ENCODE data around the gene ARAP1.

ARAP1 gene

DNA sequence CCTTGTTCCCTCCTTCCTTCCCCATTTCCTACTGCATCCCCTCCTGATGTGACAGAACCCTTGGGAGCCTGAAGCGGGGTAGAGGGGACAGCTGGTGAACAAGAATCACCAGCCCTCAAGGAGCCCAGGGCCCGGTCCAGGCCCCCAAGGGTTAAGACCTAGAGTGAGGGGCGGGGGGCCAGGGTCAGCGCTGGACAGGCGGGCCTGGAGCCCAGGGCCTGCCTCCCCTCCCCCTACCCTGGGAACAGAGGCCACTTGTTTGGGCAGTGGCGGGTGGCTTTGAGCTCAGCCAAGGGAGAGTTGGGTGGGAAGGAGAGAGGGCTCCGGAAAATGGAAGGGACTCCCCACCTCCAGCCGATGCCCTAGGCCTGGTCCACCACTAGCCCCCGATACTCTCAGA is 2.1 kb downstream of the ARAP1 start:
- WGBS, 2 experiments (ENCODE audit: insufficient coverage in 2 of 2), result 87 to 97% methylated on average over 3 to 5 of the region's 9 CpGs
- no peaks in the 10 kb centered on the region for H3K9me3 ChIP-seq (ENCODE audit: control insufficient read depth, low read length)
- peaks cover 30% of the 10 kb centered on the region for H3K4me1 ChIP-seq (ENCODE audit: control insufficient read depth, insufficient read depth, low read length, poor library complexity, severe bottlenecking)
- H3K27ac ChIP-seq (ENCODE audit: low read depth, low read length, severe bottlenecking), result no peak overlapping the region
- peaks cover 9% of the 10 kb centered on the region for H3K36me3 ChIP-seq (ENCODE audit: control insufficient read depth, insufficient read depth, low read length)
- no peak overlapping the region for H3K4me3 ChIP-seq (ENCODE audit: extremely low read depth, insufficient read depth, low read length, poor library complexity, severe bottlenecking)

DNA sequence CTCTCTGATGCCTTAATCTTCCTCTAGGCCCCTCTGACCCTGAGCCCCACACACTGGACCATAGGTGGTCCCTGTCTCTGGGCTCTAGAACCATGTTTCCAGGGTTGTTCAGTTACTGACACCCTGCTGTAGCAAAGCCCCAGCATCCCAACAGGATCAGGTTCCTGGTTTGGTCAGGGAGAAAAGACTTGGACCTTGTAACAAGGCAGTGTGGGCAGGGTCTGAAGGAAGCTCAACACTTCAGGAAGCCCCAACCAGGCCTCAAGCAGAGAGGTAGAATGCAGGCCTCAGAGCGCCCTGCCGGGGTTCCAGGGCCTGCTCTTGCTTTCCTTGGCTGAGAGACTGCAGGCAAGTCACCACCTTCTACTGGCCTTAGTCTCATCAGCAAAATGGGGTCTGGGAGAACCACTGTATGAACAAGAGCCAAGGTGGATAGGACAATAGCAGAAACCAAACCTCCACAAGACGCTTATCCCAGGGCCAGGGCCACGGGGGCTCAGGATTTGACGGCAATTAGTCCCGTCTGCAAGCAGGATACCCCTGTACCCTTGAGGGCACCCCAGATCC is 4.8 kb downstream of the ARAP1 start:
- Histone ChIP-seq H3K9me3 (ENCODE audit: control insufficient read depth, low read length) (no peaks in the 10 kb centered on the region), H3K36me3 (ENCODE audit: control insufficient read depth, insufficient read depth, low read length) (peaks cover 14% of the 10 kb centered on the region), H3K27ac (ENCODE audit: low read depth, low read length, severe bottlenecking) (no peak overlapping the region), H3K4me3 (ENCODE audit: extremely low read depth, insufficient read depth, low read length, poor library complexity, severe bottlenecking) (no peak overlapping the region), H3K4me1 (ENCODE audit: control insufficient read depth, insufficient read depth, low read length, poor library complexity, severe bottlenecking) (peaks cover 36% of the 10 kb centered on the region)
- 95 to 98% methylated on average over 6 of the region's 6 CpGs for WGBS, 2 experiments (ENCODE audit: insufficient coverage in 2 of 2)

DNA sequence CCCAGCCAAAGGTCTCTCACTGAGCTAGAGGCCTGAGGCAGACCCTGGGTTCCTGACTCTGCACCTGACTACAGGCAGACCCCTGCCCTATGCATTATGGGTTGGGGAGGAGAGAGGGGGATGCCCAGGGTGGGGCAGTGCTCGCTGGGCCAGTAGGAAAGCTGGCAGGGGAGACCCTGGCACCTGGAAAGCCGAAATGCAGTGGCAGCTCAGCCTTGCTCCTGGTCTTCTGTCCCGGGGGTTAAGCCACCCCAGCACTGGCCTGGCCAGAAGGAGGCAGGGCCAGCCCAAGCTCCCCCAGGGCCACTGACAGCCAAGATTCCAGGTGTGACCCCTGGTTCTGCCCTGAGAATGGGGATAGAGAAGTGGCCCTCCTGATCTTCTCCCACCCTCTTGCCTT is 5.4 kb downstream of the ARAP1 start:
- H3K27ac ChIP-seq (ENCODE audit: low read depth, low read length, severe bottlenecking), result no peak overlapping the region
- 92 to 96% methylated on average over 3 of the region's 3 CpGs for WGBS, 2 experiments (ENCODE audit: insufficient coverage in 2 of 2)
- H3K9me3 ChIP-seq (ENCODE audit: control insufficient read depth, low read length), result no peaks in the 10 kb centered on the region
- H3K4me1 ChIP-seq (ENCODE audit: control insufficient read depth, insufficient read depth, low read length, poor library complexity, severe bottlenecking), result peaks cover 40% of the 10 kb centered on the region
- peaks cover 14% of the 10 kb centered on the region for H3K36me3 ChIP-seq (ENCODE audit: control insufficient read depth, insufficient read depth, low read length)
- H3K4me3 ChIP-seq (ENCODE audit: extremely low read depth, insufficient read depth, low read length, poor library complexity, severe bottlenecking), result no peak overlapping the region

DNA sequence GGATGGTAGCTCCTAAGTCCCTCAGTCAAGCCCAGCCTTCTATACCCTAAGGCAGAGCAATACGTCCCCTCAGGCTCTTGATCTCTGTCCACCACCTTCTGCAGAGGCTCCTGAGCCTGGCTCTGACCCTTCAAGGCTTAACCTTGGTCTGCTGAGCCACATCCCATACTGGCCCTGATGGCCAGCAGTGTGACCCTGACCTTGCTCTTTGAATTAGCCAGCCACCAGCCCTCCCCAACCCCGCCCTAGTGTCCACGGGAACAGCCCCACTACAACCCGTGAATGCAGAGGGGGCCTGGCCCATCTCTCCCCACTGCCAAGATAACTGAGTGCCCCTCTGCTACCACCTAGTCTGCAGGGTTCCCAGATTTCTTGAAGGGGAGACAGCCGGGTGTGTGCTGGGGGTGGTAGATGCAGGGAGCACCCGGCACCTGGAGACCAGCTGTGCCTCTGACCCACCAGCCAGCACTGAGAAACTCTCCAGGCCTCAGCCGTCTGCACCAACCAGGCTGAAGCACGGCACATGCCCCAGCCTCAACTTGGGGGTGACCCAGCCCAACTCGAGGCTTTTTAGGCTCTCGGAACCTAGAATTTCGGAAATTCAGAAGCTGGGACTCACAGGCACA is 6.2 kb downstream of the ARAP1 start:
- Histone ChIP-seq H3K36me3 (ENCODE audit: control insufficient read depth, insufficient read depth, low read length) (peaks cover 14% of the 10 kb centered on the region), H3K4me3 (ENCODE audit: extremely low read depth, insufficient read depth, low read length, poor library complexity, severe bottlenecking) (no peak overlapping the region), H3K27ac (ENCODE audit: low read depth, low read length, severe bottlenecking) (no peak overlapping the region), H3K9me3 (ENCODE audit: control insufficient read depth, low read length) (no peaks in the 10 kb centered on the region), H3K4me1 (ENCODE audit: control insufficient read depth, insufficient read depth, low read length, poor library complexity, severe bottlenecking) (peaks cover 41% of the 10 kb centered on the region)
- WGBS, 2 experiments (ENCODE audit: insufficient coverage in 2 of 2), result 88 to 91% methylated on average over 8 to 9 of the region's 11 CpGs

DNA sequence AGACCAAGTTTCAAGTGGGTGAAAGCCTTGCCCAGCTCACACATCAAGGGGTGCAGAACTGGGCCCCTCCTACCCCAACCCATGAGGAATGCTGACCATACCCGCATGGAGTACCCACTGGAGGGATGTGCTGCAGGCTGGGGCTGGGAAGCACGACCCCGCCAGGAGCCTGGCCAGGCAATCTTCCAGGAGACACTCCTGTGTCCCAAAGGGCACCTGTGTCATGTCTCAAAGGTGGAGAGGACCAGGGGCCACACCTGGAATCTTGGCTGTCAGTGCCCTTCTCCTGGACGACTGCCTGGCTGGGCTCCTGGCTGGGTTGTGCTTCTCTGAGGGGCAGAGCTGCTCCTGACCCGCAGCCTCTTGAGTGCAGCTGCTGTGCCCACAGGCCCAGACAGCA is 6.7 kb downstream of the ARAP1 start:
- Histone ChIP-seq H3K36me3 (ENCODE audit: control insufficient read depth, insufficient read depth, low read length) (peaks cover 14% of the 10 kb centered on the region), H3K27ac (ENCODE audit: low read depth, low read length, severe bottlenecking) (no peak overlapping the region), H3K4me3 (ENCODE audit: extremely low read depth, insufficient read depth, low read length, poor library complexity, severe bottlenecking) (no peak overlapping the region), H3K9me3 (ENCODE audit: control insufficient read depth, low read length) (no peaks in the 10 kb centered on the region), H3K4me1 (ENCODE audit: control insufficient read depth, insufficient read depth, low read length, poor library complexity, severe bottlenecking) (peaks cover 41% of the 10 kb centered on the region)
- 87 to 90% methylated on average over 4 to 5 of the region's 5 CpGs for WGBS, 2 experiments (ENCODE audit: insufficient coverage in 2 of 2)

DNA sequence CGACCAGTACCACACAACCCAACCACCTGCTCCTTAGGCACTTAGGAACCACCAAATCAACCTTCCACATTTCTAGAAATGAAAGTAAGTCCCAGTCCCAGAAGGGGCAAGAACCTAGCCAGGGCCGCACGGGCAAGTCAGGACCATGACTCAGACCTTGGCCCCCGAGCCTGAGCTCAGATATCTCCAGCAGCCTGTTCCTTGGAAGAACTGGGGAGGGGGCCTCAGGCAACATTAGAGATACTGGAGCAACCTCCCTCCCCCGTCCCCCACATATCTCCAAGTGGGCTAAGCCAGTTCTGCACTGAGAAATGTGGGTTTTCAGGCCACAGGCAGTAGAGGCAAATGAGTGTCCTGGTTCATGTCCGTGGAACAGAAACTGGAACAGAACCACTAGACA is 7.7 kb downstream of the ARAP1 start:
- no peak overlapping the region for H3K27ac ChIP-seq (ENCODE audit: low read depth, low read length, severe bottlenecking)
- peaks cover 38% of the 10 kb centered on the region for H3K4me1 ChIP-seq (ENCODE audit: control insufficient read depth, insufficient read depth, low read length, poor library complexity, severe bottlenecking)

GRCh38 chr11:72743321-72744221 is 8.6 kb downstream of the ARAP1 start:
- 67 to 78% methylated on average over 4 to 5 of the region's 6 CpGs for WGBS, 2 experiments (ENCODE audit: insufficient coverage in 2 of 2)
- H3K4me1 ChIP-seq (ENCODE audit: control insufficient read depth, insufficient read depth, low read length, poor library complexity, severe bottlenecking), result peaks cover 46% of the 10 kb centered on the region
- no peak overlapping the region for H3K4me3 ChIP-seq (ENCODE audit: extremely low read depth, insufficient read depth, low read length, poor library complexity, severe bottlenecking)
- no peak overlapping the region for H3K27ac ChIP-seq (ENCODE audit: low read depth, low read length, severe bottlenecking)
- no peaks in the 10 kb centered on the region for H3K9me3 ChIP-seq (ENCODE audit: control insufficient read depth, low read length)
- peaks cover 11% of the 10 kb centered on the region for H3K36me3 ChIP-seq (ENCODE audit: control insufficient read depth, insufficient read depth, low read length)

More for the DNA sequence above, 7.7 kb downstream of the ARAP1 start:
- no peak overlapping the region for H3K4me3 ChIP-seq (ENCODE audit: extremely low read depth, insufficient read depth, low read length, poor library complexity, severe bottlenecking)
- H3K36me3 ChIP-seq (ENCODE audit: control insufficient read depth, insufficient read depth, low read length), result peaks cover 14% of the 10 kb centered on the region
- H3K9me3 ChIP-seq (ENCODE audit: control insufficient read depth, low read length), result no peaks in the 10 kb centered on the region
- 75 to 78% methylated on average over 4 of the region's 6 CpGs for WGBS, 2 experiments (ENCODE audit: insufficient coverage in 2 of 2)

DNA sequence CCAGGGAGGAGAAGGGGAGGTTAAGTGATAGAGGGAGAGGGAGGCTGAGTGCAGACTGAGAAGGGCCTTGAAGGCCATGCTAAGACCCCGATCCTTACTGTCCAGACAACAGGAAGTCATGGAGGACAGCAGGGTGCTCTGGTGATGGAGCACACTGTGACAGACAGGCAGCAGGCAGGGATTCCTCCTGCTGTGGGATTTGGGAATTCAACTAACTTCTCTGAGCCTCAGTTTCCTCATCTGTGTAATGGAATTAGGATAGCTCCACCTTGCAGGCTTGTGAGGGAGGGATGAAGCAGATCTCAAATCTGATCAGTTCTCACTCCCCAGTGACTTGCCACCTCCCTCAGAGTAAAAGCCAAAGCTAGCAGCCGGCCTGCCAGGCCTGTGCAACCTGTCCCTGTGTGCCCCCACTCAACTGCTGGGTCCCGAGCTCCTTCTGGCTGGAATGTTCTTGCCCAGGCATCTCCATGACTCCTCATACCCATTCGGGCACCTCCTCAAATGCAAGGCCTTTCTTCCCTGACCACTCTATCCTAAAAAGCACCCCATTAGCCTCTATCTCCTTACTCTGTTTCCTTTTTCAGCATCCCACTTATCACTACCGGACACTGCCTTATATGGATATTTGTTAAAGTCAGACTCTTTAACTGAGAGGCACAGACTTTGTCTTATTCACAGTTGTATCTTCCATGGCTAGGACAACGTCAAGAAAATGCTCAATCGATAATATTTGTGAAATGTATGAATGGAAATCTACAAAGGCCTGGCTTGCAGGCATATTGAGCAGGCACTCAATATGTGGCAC is 9.5 kb downstream of the ARAP1 start:
- 98 to 100% methylated on average over 3 to 6 of the region's 7 CpGs for WGBS, 2 experiments (ENCODE audit: insufficient coverage in 2 of 2)
- peaks cover 53% of the 10 kb centered on the region for H3K4me1 ChIP-seq (ENCODE audit: control insufficient read depth, insufficient read depth, low read length, poor library complexity, severe bottlenecking)
- no peaks in the 10 kb centered on the region for H3K9me3 ChIP-seq (ENCODE audit: control insufficient read depth, low read length)
- no peak overlapping the region for H3K27ac ChIP-seq (ENCODE audit: low read depth, low read length, severe bottlenecking)
- no peak overlapping the region for H3K4me3 ChIP-seq (ENCODE audit: extremely low read depth, insufficient read depth, low read length, poor library complexity, severe bottlenecking)
- peaks cover 10% of the 10 kb centered on the region for H3K36me3 ChIP-seq (ENCODE audit: control insufficient read depth, insufficient read depth, low read length)

GRCh38 chr11:72741849-72742512 is 10.2 kb downstream of the ARAP1 start:
- Histone ChIP-seq H3K27ac (ENCODE audit: low read depth, low read length, severe bottlenecking) (peak overlapping the region; percentile 77), H3K4me1 (ENCODE audit: control insufficient read depth, insufficient read depth, low read length, poor library complexity, severe bottlenecking) (peaks cover 60% of the 10 kb centered on the region), H3K36me3 (ENCODE audit: control insufficient read depth, insufficient read depth, low read length) (peaks cover 12% of the 10 kb centered on the region), H3K4me3 (ENCODE audit: extremely low read depth, insufficient read depth, low read length, poor library complexity, severe bottlenecking) (no peak overlapping the region), H3K9me3 (ENCODE audit: control insufficient read depth, low read length) (no peaks in the 10 kb centered on the region)
- WGBS, 2 experiments (ENCODE audit: insufficient coverage in 2 of 2), result 84 to 89% methylated on average over 6 of the region's 7 CpGs

DNA sequence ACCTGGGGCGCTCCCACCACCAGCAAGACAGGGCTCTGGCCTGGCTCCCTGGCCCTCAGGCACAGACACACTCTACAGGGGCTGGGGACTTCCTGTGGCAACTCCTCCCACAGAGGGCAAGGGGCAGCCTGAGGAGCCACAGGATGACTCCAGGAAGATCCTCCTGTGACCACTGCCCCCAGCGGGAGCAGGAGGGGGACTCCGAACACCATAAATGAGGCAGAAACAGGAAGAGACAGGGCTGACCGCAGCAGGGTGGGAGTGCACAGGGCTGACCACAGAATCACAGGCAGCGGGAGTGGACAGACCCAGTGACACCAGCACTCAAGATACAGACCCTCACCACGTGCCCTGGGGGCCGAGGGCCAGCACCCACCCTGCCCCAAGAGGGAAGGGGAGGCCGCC is 10.8 kb downstream of the ARAP1 start:
- WGBS, 2 experiments (ENCODE audit: insufficient coverage in 2 of 2), result 37 to 53% methylated on average over 6 to 7 of the region's 8 CpGs
- H3K4me1 ChIP-seq (ENCODE audit: control insufficient read depth, insufficient read depth, low read length, poor library complexity, severe bottlenecking), result peaks cover 66% of the 10 kb centered on the region
- H3K4me3 ChIP-seq (ENCODE audit: extremely low read depth, insufficient read depth, low read length, poor library complexity, severe bottlenecking), result peak overlapping the region; percentile 11
- H3K36me3 ChIP-seq (ENCODE audit: control insufficient read depth, insufficient read depth, low read length), result peaks cover 12% of the 10 kb centered on the region
- peak overlapping the region; percentile 77 for H3K27ac ChIP-seq (ENCODE audit: low read depth, low read length, severe bottlenecking)
- no peaks in the 10 kb centered on the region for H3K9me3 ChIP-seq (ENCODE audit: control insufficient read depth, low read length)

Data from mesodermal cell (in vitro differentiated cells).